GM21447 (cell line): ENCODE data around the gene MPO.
A peak's percentile ranks its signal among the peaks of the same experiment; 100 is the strongest.

Experiments
- ATAC-seq: cut with Tn5 transposase; IDR thresholded peaks from one replicate; pipeline ENCODE4 v1.9.1; 2021; ENCODE audit not compliant: unreplicated experiment

MPO gene

DNA sequence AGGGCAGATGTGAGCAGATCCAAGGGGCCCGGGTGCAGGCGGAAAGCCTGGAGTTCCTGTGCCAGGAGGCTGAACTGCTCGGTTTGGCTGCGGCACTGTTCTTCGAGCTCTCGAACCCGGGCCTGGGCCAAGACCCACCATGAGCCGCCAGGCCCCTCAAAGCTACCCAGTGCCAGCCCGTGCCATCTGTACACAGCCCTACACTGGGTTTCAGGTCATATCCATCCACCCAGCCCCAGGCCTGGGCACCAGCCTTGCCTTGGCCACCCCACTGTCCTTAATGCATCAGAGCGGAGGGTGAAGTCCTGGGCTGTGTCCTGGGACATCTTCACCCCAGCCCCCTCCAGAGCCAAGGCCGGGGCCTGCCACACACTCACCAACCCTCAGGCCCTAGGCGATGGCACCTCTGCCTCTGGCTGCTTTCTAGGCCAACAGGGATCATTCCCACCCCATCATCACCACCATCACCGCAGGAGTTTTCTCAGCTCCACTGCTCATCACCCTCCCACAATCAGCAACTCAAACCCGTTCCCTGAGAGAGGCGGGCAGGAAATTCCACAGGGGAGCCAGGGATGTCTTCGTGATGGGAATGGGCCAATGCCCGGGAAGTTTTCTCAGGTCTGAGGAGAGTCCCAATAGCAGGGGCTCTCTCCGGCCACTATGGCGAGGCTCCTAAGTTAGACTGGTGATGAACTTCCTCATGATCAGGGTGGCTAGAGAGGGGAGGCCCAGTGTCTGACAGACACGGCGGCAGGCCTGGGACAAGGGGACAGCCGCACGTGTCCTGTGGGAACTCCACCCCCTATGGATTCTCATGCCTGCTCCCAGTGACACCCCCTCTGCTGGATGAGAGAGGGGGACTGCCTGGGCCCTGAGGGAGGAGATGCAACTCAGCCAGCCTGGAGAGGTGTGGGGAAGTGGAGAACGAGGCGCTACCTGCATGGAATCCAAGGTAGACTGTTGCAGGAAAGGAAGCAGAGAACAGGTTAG is 38.7 kb upstream of the MPO start:
- ATAC-seq, result no peak

DNA sequence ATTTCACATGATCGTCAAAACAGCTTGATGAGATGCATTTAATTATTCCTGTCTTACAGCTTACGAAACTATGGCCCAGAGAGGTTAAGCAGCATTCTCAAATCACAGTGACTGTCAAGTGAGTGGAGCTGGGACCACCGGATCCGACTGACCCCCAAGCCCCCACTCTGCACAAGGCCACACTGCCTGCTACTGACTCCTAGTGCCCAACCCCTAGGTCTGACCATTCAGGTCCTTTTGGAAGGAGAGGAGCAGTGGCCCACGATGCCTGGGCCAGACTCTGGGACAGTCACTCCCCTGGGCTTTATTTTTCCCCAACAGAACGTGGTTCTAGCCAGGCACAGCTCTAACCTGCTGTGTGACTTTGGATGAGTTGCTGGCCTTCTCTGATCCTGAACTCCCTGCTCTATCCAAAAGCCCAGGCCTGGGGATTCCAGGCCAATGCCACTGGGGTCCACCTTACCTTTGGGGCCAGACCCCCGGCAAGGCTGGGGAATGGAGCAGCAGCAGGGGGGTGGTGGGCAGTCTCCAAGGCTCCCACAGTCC is 38.0 kb upstream of the MPO start:
- ATAC-seq, result no peak

DNA sequence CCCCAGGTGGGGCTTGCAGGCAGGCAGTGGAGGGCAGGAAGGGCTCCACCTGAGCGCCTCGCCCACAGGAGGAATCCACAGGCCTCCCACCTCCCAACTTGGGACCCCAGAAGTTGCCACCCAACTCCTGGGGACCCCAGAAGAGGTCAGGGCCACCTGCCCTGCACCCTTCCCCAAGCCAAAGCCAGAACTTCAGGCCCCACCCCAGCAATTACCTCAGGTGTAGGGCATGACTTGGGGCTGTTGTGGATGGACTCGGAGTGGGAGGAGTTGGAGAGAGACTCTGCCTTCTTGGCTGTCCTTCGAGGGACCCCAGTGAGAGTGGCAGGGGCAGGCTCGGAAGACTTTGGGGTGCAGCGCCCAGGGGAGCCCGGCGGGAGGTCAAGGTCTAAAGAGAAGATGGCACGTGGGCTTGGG is 37.3 kb upstream of the MPO start:
- no peak for ATAC-seq

DNA sequence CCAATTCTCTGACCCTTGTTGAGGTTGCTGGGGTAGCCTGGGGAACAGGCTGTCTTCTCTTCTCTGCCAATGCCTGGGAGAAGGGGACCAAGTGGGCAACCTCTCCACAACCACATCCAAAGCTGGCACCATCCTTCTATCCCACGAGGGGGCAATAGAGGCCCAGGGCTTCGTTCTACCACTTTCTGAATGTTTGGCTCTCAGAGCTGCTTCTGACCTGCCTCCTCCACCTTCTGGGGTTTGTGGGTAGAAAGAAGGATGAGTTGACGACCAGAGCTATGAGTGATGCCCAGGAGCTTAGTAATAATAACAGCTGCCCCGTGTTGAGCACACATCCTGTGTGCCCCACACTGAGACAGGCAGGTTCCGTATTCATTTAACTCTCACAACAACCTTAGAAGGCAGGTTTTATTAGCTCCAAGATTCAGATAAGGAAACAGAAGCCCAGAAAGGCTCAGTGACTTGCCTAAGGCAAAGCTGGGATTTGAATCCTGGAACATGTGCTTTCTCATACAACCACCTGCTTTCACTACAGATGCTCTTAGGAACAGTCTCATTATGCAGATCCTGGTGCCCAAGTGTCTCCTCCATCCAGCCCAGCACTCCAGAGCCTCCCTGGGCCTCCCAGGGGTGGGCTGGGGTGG is 36.8 kb upstream of the MPO start:
- peak; percentile 77 for ATAC-seq

DNA sequence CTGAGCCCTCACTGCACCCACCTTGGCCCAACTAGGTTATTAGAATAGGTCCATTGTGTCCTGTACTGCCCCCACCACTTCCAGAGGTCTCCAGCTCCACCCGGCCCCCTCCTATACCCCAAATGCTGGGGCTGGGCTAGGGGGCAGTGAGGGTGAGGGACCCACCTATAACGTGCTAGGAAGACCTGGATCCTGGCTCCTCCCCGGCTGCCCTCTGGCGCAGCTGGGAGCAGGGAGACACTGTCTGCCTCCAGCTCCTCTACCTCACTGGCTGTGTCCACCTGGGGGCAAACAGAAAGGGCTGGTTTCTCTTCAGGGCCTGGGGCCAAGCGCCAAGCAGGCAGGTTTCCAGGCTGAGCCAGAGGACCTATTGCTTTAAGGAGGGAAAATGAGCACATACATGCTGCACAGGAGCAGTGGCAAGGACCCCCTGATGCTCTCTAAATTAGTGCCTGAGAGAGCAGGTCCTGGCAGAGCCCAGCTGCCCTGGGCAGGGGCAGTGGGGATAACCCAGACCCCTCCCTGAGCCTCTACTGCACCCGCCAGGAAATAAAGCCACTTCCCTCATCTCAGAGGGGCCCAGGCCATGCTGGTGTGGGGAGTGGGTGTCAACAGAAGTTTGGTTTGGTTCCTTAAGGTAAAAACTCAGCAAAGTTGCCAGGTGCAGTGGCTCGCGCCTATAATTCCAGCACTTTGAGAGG is 35.7 kb upstream of the MPO start:
- no peak for ATAC-seq

DNA sequence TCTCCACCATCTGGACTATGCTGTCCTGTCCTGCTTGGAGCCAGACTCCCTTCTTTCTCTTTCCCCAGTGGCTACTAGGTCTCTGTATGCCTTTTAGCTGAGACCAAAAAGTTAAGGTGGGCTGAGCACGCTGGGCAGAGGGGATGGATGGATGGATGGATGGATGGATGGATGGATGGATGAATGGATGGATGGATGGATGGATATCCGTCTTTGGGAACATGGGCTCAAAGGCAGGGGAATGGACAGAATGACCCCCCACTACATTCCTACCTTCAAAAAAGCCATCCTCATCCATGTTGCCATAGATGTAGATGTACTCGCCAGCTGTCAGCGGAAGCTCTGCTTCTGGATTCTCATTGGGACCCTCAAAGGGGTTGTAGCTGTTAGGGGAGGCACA is 35.0 kb upstream of the MPO start:
- ATAC-seq, result no peak

DNA sequence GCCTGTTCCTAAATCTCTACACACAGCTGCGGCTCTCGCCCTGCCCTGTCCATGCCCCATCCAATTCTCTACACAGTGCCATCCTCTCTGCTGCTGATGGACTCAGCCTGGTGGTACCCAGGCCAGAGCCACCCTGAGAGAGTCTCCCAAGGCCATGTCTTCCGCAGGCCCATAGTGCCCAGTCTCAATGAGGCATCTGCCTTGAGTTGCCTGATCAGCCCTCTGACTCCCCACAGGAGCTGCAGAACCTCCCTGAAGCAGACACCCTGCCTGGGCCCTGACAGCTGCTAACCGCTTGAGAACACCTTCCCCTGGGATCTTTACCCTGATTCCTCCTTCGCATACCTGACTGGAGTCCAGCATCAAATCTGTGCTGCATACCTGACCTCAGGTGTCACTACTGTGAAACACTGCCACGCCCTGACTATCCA is 34.6 kb upstream of the MPO start:
- ATAC-seq, result no peak

DNA sequence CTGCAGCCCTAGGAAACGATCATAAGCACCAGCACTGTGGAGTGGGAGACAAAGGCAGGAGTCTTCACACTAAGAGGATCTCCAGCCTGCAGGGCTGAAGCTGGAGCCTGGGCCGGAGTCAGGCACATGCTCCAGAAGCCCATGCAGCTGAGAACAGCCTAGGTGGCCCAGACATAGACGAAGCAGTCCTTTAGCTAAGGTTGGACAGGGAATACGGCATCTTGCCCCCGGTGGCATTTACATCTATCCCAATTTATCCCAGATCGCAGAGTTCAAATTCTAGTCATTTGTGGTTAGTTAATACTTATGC is 33.9 kb upstream of the MPO start:
- no peak for ATAC-seq

DNA sequence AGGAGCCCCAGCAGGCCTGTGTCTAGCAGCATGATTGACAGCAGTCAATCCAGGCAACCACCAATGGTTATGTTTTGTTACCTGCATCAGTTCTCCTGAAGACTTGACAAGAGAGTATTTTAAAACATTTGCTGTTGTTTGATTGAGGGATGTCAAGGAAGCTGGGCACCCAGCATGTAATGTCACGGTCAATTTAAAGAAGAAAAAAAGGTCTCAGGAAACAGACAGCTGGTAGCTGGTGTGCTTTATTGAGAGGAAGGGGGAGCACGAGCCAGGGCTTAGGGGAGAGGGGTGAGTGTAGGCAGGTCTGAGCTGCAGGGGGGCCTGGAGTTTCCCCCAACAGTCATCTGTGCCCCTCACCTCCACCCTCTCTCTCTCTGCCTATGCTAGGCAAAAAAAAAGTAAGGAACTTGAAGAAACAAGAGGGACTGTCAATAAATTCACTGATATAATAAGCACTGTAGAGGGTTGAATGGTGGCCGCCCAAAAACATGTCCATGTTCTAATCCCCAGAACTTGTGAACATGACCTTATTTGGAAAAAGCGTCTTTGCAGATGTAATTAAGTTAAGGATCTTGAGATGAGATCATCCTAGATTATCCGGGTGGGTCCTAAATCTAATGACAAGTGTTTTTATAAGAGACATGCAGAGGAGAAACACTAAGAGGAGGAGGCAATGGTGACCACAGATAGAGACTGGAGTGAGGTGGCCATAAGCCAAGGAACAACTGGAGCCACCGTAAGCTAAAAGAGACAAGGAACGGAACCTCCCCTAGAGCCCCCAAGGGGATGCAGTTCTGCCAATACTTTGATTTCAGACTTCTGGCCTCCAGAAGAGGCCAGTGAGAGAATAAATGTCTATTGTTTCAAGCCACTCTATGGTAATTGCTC is 33.3 kb upstream of the MPO start:
- no peak for ATAC-seq

DNA sequence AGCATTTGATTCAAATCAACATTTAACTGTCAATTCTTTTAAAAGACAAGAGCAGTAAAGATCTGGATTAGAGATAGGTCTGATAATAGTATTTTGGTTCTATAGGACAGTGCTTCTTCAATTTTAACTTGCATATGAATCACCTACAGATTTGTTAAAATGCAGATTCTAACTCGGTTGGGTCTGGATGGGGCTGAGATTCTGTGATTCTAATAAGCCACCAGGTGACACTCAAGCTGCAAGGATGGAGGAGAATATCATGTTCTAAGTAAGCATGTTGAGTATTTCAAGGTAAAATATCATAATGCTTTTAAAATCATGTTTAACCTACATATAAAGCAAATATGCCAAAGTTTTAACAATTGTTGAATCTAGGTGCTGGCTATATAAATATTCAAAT is 32.1 kb upstream of the MPO start:
- no peak for ATAC-seq

DNA sequence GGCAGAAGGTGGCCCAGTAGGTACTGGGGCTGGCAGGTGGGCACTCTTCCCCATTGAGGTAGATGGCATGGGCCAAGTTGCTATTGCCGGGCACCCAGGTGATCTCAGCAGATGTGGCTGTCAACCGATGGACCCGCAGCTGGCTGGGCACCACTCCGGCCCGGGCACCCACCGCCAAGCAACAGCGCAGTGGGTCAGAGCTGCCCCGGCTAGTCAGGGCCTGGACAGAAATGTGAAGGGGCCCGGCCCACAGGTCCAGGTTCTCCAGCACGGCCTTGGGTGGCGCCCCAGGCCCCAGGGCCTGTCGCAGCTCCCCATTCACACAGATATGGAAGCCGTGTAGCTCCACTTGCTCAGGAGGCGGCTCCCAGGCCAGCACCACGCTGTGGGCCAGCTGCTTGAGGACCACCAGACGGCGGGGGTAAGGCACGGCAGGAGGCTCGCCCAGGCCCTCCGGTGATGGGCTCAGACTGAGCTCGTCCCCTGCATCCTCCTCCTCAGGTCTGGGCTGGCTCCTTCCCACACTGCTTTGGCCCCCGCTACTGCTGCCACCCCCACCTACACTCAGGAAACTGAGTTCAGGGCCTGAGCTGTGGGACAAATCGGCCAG is 31.4 kb upstream of the MPO start:
- no peak for ATAC-seq

DNA sequence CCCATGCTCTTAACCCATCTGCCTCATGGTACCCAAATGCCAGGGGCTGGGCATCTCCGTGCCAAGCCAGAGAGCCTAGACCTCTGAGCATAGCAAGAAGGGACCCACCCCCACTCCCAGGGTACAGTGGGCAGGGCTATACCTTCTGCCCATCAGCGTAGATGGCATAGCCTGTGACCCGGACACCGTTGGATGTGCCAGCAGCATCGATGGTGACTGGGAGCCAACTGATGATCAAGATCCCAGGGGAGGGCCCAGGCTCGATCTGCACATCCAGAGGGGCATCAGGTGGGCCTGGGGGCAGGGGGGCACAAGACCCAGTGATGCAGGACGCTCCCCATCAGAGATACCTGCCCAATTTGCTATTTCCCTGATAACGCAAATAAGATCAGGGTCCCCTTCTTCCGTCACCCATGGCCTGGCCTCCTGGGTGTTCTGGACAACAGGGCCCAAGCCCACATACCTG is 30.7 kb upstream of the MPO start:
- ATAC-seq, result no peak

DNA sequence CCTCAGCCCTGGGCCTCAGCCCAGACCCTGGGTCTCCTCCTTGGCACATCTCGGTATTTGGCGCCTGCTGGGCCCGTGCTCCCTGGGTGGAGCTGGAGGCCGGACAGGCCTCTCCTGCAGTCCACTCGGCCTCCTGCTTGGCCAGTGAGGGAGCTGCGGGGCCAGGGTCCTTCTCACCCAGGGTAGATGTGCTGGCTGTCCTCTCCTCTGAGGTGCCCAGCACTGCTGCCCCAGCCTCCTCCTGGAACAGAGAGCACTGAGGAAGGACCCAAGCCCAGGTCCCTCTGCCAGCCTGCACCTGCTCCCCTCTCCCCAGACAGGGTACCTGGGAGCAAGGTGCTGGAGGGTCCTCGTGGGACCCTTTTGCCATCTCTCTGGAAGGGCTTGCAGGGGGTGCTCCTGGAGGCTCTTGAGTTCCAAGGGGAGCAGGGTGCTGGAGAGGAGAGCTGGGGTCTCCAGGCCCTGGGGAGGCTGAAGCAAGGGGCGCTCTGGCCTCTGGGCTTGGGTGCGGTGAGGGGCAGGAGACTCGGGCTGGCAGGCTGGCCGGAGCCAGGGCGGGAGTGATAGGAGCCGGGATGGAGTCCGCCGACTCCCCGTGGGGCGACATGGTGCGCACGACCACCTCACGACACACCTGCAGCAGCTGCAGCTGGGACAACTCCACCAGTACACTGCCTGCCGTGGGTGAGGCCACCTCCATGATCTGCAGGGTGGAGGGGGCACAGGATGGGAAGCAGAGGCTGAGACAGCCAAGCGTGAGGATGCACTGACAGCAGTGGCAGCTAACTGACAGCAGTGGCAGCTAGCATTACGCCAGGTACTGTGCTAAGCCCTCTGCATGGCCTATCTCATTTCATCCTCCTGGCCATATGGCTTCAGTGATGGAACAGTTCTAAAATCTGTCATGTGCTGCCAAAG is 30.0 kb upstream of the MPO start:
- no peak for ATAC-seq

DNA sequence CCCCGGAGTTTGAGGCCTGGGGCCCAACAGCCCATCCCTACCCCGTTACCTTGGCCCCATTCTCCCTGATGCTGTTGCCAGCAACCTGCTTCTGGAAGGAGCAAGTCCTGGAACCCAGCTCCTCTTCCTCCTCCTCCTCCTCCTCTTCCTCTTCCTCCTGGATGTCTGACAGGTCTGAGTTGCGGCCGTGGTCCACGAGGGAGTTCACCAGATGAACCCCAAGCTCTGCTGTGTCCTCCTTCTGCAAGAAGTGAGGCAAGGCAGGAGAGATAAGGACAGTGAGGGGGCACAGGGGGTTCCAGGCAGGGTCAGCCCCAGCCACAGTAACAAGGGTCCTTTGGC is 29.2 kb upstream of the MPO start:
- no peak for ATAC-seq

DNA sequence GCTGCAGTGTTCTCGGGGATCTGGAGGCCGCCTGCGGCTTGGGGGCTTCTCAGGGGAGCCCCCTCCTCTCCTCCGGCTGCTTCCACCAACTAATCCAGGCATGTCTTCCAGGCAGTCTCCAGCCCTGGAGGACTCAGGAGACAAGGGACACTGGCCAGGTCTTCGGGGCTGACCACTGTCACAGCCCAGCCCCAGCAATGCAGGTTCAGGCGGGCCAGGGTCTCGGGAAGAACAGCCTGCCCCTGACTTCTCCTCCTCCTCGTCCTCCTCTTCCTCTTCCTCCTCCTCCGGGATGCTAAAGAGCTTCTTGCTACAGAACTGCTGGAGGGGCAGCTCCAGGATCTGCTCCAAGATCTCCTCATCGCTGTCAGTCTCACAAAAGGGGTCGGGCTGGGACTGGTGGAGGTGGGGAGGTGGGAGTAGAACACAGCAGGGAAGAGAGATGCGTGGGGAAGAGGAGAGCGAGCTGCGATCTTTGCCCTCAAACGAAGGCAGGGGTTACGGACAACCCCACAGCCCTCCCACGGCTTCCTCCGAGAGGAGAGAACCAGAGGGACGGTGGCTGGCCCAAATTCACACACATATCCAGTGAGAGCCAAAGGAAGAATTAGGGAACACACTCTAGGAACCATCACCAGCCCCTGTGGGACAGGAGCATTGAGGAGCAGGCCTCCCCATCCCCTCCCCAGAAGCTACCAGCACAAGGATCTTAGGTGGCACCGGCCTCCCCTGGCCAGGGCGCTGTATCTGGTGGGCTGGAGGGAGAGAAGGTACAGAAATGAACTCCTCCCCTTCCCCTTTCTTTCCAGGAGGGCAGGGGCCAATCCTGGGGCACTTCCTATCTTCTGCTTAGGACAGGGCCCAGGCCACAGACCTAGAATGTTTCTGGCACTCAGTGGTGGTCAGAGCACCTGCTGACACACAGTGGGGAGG is 28.5 kb upstream of the MPO start:
- no peak for ATAC-seq

DNA sequence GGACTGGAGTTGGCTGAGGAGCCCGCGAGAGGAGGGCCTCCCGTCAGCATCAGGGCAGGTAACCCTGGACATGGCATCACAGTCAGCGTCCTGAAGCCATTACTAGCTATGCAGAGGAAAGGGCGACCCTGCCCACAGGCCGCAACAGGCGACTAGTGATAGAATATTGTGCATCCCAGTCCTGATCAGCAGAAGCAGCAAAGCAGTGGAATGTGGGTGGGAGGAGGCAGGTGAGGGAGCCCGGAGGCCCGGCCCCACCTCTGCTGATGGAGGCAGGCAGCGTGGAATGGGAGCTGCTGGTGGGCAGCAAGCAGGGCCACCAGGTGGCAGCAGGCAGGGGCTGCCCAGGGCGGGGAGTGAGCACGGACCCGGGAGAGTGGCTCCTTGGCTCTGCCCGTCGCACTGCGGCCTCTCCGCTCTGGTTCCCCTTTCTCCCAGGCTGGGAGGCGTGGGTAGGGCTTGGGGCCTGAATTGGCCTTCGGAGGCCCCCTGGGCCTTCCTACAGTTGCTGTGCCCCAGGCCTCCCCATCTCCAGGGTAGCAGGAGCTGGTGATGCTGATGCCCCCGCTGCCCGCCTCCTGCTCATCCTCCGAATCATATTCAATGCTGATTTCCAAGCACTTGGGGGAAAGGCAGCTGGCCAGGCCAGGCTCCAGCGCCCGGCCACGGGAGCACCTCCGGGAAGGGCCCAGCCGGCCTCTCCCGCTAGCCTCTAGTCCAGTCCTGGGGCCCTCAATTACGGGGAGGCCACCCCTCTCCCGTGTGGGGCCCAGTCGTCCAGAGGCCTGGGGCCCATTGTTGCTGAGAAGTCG is 27.6 kb upstream of the MPO start:
- ATAC-seq, result no peak

DNA sequence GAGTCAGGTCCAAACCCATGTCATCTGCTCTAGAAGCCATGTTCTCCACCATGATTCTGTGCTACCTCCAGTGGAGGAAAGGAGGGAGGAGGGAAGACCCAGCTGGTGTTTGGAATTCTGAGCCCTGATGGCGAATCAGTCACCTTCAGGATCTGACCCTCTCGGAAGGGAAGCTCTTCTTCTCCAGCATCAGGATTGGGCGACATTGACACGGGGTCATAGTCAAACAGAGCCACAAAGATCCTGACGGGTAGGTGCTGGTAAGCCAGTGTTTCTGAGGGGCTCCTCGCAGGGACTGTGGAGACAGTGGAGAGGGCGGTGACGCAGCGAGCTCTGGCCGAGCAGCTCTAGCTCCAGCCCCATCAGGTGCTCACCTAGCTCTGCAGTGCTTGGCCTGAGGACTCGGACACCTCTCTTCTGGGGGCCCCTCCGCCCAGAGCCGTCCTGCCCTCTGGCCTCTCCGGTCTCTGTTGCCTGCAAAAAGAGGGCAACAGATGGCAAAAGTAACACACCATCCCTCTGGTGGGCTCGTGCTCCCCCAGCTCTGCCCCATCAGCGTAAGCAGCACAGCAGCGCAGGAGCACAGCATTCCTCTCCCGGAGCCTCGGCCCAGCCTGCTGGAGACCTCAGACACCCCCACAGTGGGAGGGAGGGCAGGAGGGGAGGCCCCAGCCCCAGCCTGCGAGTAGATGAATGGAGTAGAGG is 26.9 kb upstream of the MPO start:
- ATAC-seq, result no peak
